Measurements from ENCODE around the gene HVCN1. TPM values are rescaled to one million over a fixed set of nuclear protein-coding genes. Genes with fewer than 3 reads are reported as not detected.

The HVCN1 gene
- 0.78 and 1.3 TPM in 2 replicates for total RNA-seq

GRCh38 chr12:110688446-110689280 lies at the start of gene HVCN1:
Gene HVCN1, minus strand, starts transcription at chr12:110689115. Its CDS starts 5,870 bp downstream, at chr12:110683245.

GRCh38 chr12:110613771-110614684 lies 74.9 kb downstream of the HVCN1 start, which contains the start of gene TCTN1:
Gene TCTN1, plus strand, starts transcription at chr12:110614129. Its CDS starts 54 bp downstream, at chr12:110614183.

Other genes starting within 250 kb of the HVCN1 start
- 659 and 775 TPM in 2 replicates for gene ARPC3, start 238.8 kb downstream of the HVCN1 start, total RNA-seq
- gene GPN3, start 220.9 kb downstream of the HVCN1 start, total RNA-seq: 17.0 and 20.9 TPM in 2 replicates
- 6.7 and 12.1 TPM in 2 replicates for gene FAM216A, start 220.3 kb downstream of the HVCN1 start, total RNA-seq
- gene VPS29, start 187.0 kb downstream of the HVCN1 start, total RNA-seq: 92.9 and 96.6 TPM in 2 replicates
- gene RAD9B, start 186.8 kb downstream of the HVCN1 start, total RNA-seq: 0.49 TPM in 1 of 2 replicates, not detected in the other
- gene PPTC7, start 105.8 kb downstream of the HVCN1 start, total RNA-seq: 7.1 and 9.6 TPM in 2 replicates
- gene TCTN1, start 75.0 kb downstream of the HVCN1 start, total RNA-seq: 13.5 and 17.8 TPM in 2 replicates
- 88.0 and 111 TPM in 2 replicates for gene PPP1CC, start 53.8 kb upstream of the HVCN1 start, total RNA-seq
- gene CCDC63, start 157.9 kb upstream of the HVCN1 start, total RNA-seq: not detected in 2 replicates
- gene MYL2, start 231.5 kb upstream of the HVCN1 start, total RNA-seq: not detected in 2 replicates

Measured in airway epithelial cell (primary cell).